ENCODE results near the gene LRP2. TPM values are rescaled to one million over a fixed set of nuclear protein-coding genes. Genes with fewer than 3 reads are reported as not detected.
A peak's percentile ranks its signal among the peaks of the same experiment; 100 is the strongest.

LRP2 gene
- not detected in 2 replicates for polyA plus RNA-seq (2012; rRNA removed)
- polyA plus RNA-seq (2012; cell fraction: cytosol; rRNA removed): not detected in 2 replicates
- not detected in 2 replicates for polyA plus RNA-seq (2012; cell fraction: nucleus; rRNA removed)

DNA sequence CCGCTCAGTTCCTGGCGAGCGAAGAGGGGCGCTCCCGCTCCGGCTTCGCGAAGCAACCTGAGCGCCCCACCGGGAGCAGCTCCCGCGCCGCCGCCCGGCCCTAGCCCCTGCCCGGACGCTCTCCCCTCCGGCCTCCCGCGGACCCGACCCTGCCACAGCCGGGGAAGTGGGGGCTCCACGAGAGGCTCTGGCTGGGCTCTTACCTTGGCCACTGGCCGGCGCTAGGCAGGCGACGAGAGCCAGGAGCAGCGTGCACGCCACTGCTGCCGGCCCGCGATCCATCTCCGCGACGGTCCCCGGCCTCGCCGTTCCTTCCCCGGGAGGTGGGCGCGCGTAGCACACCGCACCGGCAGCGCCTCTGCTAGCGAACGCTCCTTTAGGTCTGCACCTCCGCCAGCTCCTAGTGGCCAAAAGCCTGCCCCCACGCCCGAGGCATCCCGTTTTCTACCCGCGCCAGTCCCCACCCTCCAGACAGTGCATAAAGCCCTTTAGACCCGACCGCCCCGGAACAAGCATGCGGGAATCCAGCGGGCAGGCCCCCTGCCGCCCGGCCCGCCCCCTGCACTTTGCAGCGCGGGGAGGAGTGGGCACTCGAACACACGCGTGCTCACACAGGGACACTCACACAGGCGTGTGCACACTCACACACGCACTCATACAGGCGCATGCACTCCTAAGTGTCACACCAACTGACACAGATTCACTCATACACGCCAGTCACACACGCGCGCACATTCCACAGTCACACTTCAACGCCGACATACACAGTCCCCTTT is at the start of gene LRP2:
LRP2 (minus strand) TSS at position 417 of the 776 bp plus-strand sequence; CDS start at position 282, 135 bp downstream.
- H3K4me1 ChIP-seq (ENCODE audit: control insufficient read depth in 1 of 2, insufficient read depth in 2 of 2, low read depth in 1 of 2, low read length in 1 of 2): peaks cover 17 to 31% of the 10 kb centered on the region in 2 experiments; a peak in 2 of 4 replicates
- ChIA-PET CTCF (interaction anchor here (0.6 kb wide), 1 partner anchor 25 kb away, joined by 3 read pairs; no protein-coding TSS in a partner anchor), POLR2A (no interaction called here)
- no peaks in the 10 kb centered on the region for H3F3A ChIP-seq (replicated peaks; ENCODE audit: insufficient read depth)
- no peaks in the 10 kb centered on the region for H3K9me3 ChIP-seq
- H3K9me2 ChIP-seq: no peaks in the 10 kb centered on the region
- 1% methylated on average over 46 of the region's 75 CpGs for WGBS (ENCODE audit: low lambda C conversion rate)
- H3K9ac ChIP-seq: no peak within 1 kb of the TSS
- peak within 1 kb of the TSS; percentile 53; the same call in 1 of the 2 replicates for H2AFZ ChIP-seq (ENCODE audit: low read depth)
- H3K4me3 ChIP-seq (ENCODE audit: low read depth in 2 of 2, low read length in 1 of 2): peak within 1 kb of the TSS; percentile 33 to 57
- peaks cover 43% of the 10 kb centered on the region for H3K27me3 ChIP-seq (ENCODE audit: insufficient read depth)
- H3K36me3 ChIP-seq (replicated peaks in 1 of 2; ENCODE audit: control insufficient read depth in 1 of 2, insufficient read depth in 2 of 2, low read length in 1 of 2): no peaks in the 10 kb centered on the region
- H3K27ac ChIP-seq (ENCODE audit: low read depth in 2 of 2, low read length in 1 of 2): no peak within 1 kb of the TSS
- H3K4me2 ChIP-seq: peak within 1 kb of the TSS; percentile 88
- TF ChIP-seq, protein P1, sequence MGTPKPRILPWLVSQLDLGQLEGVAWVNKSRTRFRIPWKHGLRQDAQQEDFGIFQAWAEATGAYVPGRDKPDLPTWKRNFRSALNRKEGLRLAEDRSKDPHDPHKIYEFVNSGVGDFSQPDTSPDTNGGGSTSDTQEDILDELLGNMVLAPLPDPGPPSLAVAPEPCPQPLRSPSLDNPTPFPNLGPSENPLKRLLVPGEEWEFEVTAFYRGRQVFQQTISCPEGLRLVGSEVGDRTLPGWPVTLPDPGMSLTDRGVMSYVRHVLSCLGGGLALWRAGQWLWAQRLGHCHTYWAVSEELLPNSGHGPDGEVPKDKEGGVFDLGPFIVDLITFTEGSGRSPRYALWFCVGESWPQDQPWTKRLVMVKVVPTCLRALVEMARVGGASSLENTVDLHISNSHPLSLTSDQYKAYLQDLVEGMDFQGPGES (IDR thresholded peaks at IDR 0.05; ENCODE audit: low read depth, low read length): no peak
- TF ChIP-seq NRF1 (IDR thresholded peaks at IDR 0.05; ENCODE audit: low read depth, low read length) (no peak), RAD21 (IDR thresholded peaks at IDR 0.05; ENCODE audit: low read length) (no peak), JUND (IDR thresholded peaks at IDR 0.05) (no peak), RXRA (IDR thresholded peaks at IDR 0.05; ENCODE audit: borderline replicate concordance, low read depth) (no peak), CHD2 (IDR thresholded peaks at IDR 0.05; ENCODE audit: low read length, partially characterized antibody) (no peak)
- TF ChIP-seq, protein P2, sequence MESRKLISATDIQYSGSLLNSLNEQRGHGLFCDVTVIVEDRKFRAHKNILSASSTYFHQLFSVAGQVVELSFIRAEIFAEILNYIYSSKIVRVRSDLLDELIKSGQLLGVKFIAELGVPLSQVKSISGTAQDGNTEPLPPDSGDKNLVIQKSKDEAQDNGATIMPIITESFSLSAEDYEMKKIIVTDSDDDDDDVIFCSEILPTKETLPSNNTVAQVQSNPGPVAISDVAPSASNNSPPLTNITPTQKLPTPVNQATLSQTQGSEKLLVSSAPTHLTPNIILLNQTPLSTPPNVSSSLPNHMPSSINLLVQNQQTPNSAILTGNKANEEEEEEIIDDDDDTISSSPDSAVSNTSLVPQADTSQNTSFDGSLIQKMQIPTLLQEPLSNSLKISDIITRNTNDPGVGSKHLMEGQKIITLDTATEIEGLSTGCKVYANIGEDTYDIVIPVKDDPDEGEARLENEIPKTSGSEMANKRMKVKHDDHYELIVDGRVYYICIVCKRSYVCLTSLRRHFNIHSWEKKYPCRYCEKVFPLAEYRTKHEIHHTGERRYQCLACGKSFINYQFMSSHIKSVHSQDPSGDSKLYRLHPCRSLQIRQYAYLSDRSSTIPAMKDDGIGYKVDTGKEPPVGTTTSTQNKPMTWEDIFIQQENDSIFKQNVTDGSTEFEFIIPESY (IDR thresholded peaks at IDR 0.05; ENCODE audit: borderline replicate concordance, low read depth): no peak
- no peaks in the 10 kb centered on the region for H4K20me1 ChIP-seq (ENCODE audit: insufficient read depth)
- no peaks in the 10 kb centered on the region for H3K79me2 ChIP-seq (ENCODE audit: insufficient read depth)
- peak; percentile 67 for DNase-seq

DNA sequence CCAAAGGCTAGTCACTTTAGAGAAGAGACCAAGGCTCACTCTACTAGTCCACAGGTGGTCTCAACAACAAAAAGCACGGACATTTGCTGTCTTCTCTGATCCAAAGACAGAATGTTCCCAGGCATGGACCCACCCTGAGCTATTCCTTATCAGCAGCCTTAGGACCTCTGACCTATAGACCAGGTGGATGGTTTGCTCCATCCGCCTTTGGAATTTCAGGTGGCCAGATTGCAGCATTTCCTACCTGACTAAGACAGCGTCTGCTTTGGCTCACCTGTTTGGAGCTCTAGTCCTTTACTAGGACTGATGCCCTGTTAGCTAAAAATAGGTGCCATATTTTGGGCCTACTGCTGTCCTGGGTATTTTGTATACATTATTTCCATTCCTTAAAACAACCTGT is 44.6 kb upstream of the LRP2 start:
- no peak for DNase-seq
- Histone ChIP-seq H3K9me2 (no peaks in the 10 kb centered on the region), H3K36me3 (replicated peaks in 1 of 2; ENCODE audit: control insufficient read depth in 1 of 2, insufficient read depth in 2 of 2, low read length in 1 of 2) (no peaks in the 10 kb centered on the region), H3K9ac (no peak overlapping the region), H4K20me1 (ENCODE audit: insufficient read depth) (no peaks in the 10 kb centered on the region), H3K9me3 (no peaks in the 10 kb centered on the region), H3K27me3 (ENCODE audit: insufficient read depth) (no peaks in the 10 kb centered on the region), H2AFZ (ENCODE audit: low read depth) (no peak overlapping the region), H3K4me3 (ENCODE audit: low read depth in 2 of 2, low read length in 1 of 2) (no peak overlapping the region), H3K27ac (ENCODE audit: low read depth in 2 of 2, low read length in 1 of 2) (no peak overlapping the region), H3K4me1 (ENCODE audit: control insufficient read depth in 1 of 2, insufficient read depth in 2 of 2, low read depth in 1 of 2, low read length in 1 of 2) (no peaks in the 10 kb centered on the region), H3F3A (replicated peaks; ENCODE audit: insufficient read depth) (no peaks in the 10 kb centered on the region), H3K4me2 (no peak overlapping the region), H3K79me2 (ENCODE audit: insufficient read depth) (no peaks in the 10 kb centered on the region)
- WGBS (ENCODE audit: low lambda C conversion rate): 40% methylated on average over 2 of the region's 3 CpGs
- ChIA-PET POLR2A (no interaction called here), CTCF (interaction anchor here (0.6 to 1.2 kb wide), 2 partner anchors 102 to 297 kb away, joined by 3 to 5 read pairs; no protein-coding TSS in a partner anchor)
- TF ChIP-seq SMC3 (IDR thresholded peaks at IDR 0.05; ENCODE audit: low read depth, low read length) (no peak), FOXJ3 (CRISPR knock-in tag; IDR thresholded peaks at IDR 0.05) (no peak), JUND (IDR thresholded peaks at IDR 0.05) (no peak), ELF1 (IDR thresholded peaks at IDR 0.05) (no peak), FOSL2 (IDR thresholded peaks at IDR 0.05; ENCODE audit: borderline replicate concordance, low read depth) (no peak), NRF1 (IDR thresholded peaks at IDR 0.05; ENCODE audit: low read depth, low read length) (no peak), REST (IDR thresholded peaks at IDR 0.05; ENCODE audit: low read depth, low read length) (no peak), USF1 (IDR thresholded peaks at IDR 0.05; ENCODE audit: borderline replicate concordance, low read depth) (no peak), SIN3A (IDR thresholded peaks at IDR 0.05; ENCODE audit: borderline replicate concordance, low read depth, low read length) (no peak), RXRA (IDR thresholded peaks at IDR 0.05; ENCODE audit: borderline replicate concordance, low read depth) (no peak), FOXM1 (IDR thresholded peaks at IDR 0.05; ENCODE audit: low read depth) (no peak), EP300 (IDR thresholded peaks at IDR 0.05; ENCODE audit: borderline replicate concordance in 1 of 2, low read depth in 1 of 2, low read length in 1 of 2) (no peak)
- TF ChIP-seq, protein P3, sequence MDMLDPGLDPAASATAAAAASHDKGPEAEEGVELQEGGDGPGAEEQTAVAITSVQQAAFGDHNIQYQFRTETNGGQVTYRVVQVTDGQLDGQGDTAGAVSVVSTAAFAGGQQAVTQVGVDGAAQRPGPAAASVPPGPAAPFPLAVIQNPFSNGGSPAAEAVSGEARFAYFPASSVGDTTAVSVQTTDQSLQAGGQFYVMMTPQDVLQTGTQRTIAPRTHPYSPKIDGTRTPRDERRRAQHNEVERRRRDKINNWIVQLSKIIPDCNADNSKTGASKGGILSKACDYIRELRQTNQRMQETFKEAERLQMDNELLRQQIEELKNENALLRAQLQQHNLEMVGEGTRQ (IDR thresholded peaks at IDR 0.05; ENCODE audit: borderline replicate concordance, low read depth, low read length): no peak
